ENCODE data around the gene IFT88. TPM values are rescaled to one million over a fixed set of nuclear protein-coding genes. Genes with fewer than 3 reads are reported as not detected.

The IFT88 gene
- total RNA-seq, 1 experiment from 2014 or later: 5.2 TPM

DNA sequence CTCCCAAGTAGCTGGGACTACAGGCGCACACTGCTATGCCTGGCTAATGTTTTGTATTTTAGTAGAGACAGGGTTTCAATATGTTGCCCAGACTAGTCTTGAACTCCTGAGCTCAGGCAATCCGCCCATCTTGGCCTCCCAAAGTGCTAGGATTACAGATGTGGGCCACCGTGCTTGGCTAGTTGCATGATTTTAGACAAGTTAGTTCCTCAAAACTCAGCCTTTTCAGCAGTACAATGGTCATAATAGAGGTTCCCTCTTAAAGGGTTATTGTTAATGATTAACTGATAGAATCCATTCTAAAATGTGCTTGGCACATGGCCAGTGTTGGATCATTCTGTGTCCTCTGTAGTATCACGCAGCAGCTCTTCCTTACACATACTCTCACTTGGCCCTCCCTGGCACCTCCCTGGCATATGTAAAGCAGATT lies 19.5 kb upstream of the IFT88 start:
- Histone ChIP-seq H3K14ac (ENCODE audit: insufficient read depth, low read length) (no peak overlapping the region), H3K27me3 (ENCODE audit: insufficient read depth, low read length) (no peaks in the 10 kb centered on the region), H2BK120ac (ENCODE audit: low read depth, low read length, poor library complexity, severe bottlenecking) (no peak overlapping the region), H3K4ac (ENCODE audit: low read depth, low read length) (no peak overlapping the region), H2BK12ac (ENCODE audit: insufficient read length, low read depth, low read length) (no peak overlapping the region), H4K8ac (replicated peaks; ENCODE audit: insufficient read length, low read depth, low read length) (no peak overlapping the region), H4K91ac (ENCODE audit: insufficient read length, low read depth, low read length) (no peak overlapping the region), H3K23me2 (ENCODE audit: insufficient read length, low read depth, low read length, poor library complexity, severe bottlenecking) (no peaks in the 10 kb centered on the region), H2AK5ac (ENCODE audit: insufficient read length, low read length) (no peak overlapping the region), H3K9ac (ENCODE audit: extremely low read depth, insufficient read length, low read length) (no peak overlapping the region), H3K18ac (ENCODE audit: insufficient read length, low read depth, low read length) (no peak overlapping the region), H3K4me2 (ENCODE audit: insufficient read depth, insufficient read length, low read length) (no peak overlapping the region), H3K4me1 (ENCODE audit: insufficient read depth, low read length) (no peaks in the 10 kb centered on the region), H3K9me3 (ENCODE audit: control insufficient read depth, low read depth, low read length) (no peaks in the 10 kb centered on the region), H3K23ac (ENCODE audit: insufficient read length, low read depth, low read length) (no peak overlapping the region), H3K79me2 (ENCODE audit: insufficient read depth, low read length) (no peaks in the 10 kb centered on the region), H3K79me1 (ENCODE audit: insufficient read depth, low read depth, low read length, poor library complexity, severe bottlenecking) (no peaks in the 10 kb centered on the region), H4K20me1 (ENCODE audit: control insufficient read depth, insufficient read depth, insufficient read length) (no peaks in the 10 kb centered on the region), H3T11ph (ENCODE audit: low read length) (no peak overlapping the region), H4K5ac (ENCODE audit: insufficient read length, low read depth, low read length) (no peak overlapping the region), H3K56ac (ENCODE audit: insufficient read length, low read depth, low read length) (no peak overlapping the region), H2BK15ac (ENCODE audit: low read depth, low read length) (no peak overlapping the region), H2AFZ (ENCODE audit: low read length) (no peak overlapping the region), H3K27ac (ENCODE audit: insufficient read length, low read depth, low read length) (no peak overlapping the region), H2BK20ac (ENCODE audit: low read depth, low read length, poor library complexity, severe bottlenecking) (no peak overlapping the region), H2BK5ac (ENCODE audit: insufficient read length, low read length) (no peak overlapping the region)
- no CpG with 5 or more reads among the region's 4 CpGs for WGBS (ENCODE audit: extremely low coverage, insufficient read length, low lambda C conversion rate)
- H3K27ac Mint-ChIP-seq: 0 out of 7 replicates have a peak overlapping the region, but pooled peaks of 1 of the 3 experiments have one; percentile 45
- H3K27me3 Mint-ChIP-seq (ENCODE audit: low read depth): no peaks in the 10 kb centered on the region; the same call in 1 of the 2 replicates
- DNase-seq: no peak
- TF ChIP-seq, protein P1, sequence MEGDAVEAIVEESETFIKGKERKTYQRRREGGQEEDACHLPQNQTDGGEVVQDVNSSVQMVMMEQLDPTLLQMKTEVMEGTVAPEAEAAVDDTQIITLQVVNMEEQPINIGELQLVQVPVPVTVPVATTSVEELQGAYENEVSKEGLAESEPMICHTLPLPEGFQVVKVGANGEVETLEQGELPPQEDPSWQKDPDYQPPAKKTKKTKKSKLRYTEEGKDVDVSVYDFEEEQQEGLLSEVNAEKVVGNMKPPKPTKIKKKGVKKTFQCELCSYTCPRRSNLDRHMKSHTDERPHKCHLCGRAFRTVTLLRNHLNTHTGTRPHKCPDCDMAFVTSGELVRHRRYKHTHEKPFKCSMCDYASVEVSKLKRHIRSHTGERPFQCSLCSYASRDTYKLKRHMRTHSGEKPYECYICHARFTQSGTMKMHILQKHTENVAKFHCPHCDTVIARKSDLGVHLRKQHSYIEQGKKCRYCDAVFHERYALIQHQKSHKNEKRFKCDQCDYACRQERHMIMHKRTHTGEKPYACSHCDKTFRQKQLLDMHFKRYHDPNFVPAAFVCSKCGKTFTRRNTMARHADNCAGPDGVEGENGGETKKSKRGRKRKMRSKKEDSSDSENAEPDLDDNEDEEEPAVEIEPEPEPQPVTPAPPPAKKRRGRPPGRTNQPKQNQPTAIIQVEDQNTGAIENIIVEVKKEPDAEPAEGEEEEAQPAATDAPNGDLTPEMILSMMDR (conservative IDR thresholded peaks at IDR 0.05): no peak
- no peaks in the 10 kb centered on the region for H3K9me3 Mint-ChIP-seq
- H3K4me1 Mint-ChIP-seq: peaks cover 10 to 13% of the 10 kb centered on the region in 2 experiments
- no peak overlapping the region for H3K4me3 Mint-ChIP-seq
- H3K36me3 Mint-ChIP-seq (ENCODE audit: insufficient read depth in 1 of 3, low read depth in 3 of 3): no peaks in the 10 kb centered on the region

Data from H9 (cell line).